ENCODE measurements around the gene LMTK3.

DNA sequence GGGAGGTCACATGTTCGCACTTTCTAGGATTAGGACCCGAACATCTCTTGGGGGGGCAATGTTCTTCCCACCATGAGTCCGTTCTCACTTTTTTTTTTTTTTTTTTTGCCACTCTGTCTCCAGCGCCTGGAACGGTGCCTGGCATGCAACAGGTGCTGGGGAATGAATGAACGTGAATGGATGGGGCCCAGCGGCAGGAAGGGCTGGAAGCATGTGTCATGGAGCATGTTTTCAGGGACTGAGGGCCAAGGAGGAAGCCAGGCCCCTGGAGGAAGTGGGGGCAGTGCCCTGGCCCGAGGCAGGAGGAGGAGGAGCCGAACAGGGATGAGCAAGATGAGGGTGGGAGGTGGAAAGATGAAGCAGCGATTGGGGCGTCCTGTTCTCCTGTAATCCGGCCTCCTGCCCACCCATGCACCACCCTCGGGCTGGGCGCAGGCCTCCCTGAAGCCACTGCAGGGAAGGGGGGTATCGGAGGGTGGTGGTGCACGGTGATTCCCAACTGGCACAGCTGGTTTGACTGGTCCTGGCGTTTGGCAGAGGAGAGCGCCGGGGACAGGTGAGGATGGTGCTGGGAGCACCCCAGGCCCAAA lies 31.6 kb upstream of the LMTK3 start:
- TF ChIP-seq TAF1 (IDR thresholded peaks at IDR 0.05; ENCODE audit: low read depth) (peak; percentile 41; the same call in 1 of the 2 replicates), YY1 (IDR thresholded peaks at IDR 0.05; ENCODE audit: low read depth) (peak; percentile 59; the same call in 1 of the 2 replicates), EGR1 (IDR thresholded peaks at IDR 0.05) (no peak), TCF12 (IDR thresholded peaks at IDR 0.05; ENCODE audit: low read depth) (peak; percentile 89), FOXM1 (IDR thresholded peaks at IDR 0.05; ENCODE audit: borderline replicate concordance, low read depth) (peak; percentile 28; the same call in 1 of the 2 replicates), TEAD4 (IDR thresholded peaks at IDR 0.05) (no peak; the same call in 1 of the 2 replicates), NFIC (IDR thresholded peaks at IDR 0.05) (peak; percentile 87), EP300 (IDR thresholded peaks at IDR 0.05; ENCODE audit: borderline replicate concordance) (peak; percentile 78; the same call in 1 of the 2 replicates), MAX (IDR thresholded peaks at IDR 0.05) (peak; percentile 78), CREB1 (IDR thresholded peaks at IDR 0.05; ENCODE audit: low read depth) (no peak), USF1 (IDR thresholded peaks at IDR 0.05) (peak; percentile 34; the same call in 1 of the 2 replicates), RAD21 (IDR thresholded peaks at IDR 0.05; ENCODE audit: low read depth) (peak; percentile 1; the same call in 1 of the 2 replicates)
- TF ChIP-seq, protein P1, sequence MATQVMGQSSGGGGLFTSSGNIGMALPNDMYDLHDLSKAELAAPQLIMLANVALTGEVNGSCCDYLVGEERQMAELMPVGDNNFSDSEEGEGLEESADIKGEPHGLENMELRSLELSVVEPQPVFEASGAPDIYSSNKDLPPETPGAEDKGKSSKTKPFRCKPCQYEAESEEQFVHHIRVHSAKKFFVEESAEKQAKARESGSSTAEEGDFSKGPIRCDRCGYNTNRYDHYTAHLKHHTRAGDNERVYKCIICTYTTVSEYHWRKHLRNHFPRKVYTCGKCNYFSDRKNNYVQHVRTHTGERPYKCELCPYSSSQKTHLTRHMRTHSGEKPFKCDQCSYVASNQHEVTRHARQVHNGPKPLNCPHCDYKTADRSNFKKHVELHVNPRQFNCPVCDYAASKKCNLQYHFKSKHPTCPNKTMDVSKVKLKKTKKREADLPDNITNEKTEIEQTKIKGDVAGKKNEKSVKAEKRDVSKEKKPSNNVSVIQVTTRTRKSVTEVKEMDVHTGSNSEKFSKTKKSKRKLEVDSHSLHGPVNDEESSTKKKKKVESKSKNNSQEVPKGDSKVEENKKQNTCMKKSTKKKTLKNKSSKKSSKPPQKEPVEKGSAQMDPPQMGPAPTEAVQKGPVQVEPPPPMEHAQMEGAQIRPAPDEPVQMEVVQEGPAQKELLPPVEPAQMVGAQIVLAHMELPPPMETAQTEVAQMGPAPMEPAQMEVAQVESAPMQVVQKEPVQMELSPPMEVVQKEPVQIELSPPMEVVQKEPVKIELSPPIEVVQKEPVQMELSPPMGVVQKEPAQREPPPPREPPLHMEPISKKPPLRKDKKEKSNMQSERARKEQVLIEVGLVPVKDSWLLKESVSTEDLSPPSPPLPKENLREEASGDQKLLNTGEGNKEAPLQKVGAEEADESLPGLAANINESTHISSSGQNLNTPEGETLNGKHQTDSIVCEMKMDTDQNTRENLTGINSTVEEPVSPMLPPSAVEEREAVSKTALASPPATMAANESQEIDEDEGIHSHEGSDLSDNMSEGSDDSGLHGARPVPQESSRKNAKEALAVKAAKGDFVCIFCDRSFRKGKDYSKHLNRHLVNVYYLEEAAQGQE (IDR thresholded peaks at IDR 0.05; ENCODE audit: low read depth): no peak
